ENCODE results near the gene ADCY10. TPM values are rescaled to one million over a fixed set of nuclear protein-coding genes. Genes with fewer than 3 reads are reported as not detected.
"Not testable (repeated sequence)": the region's sequence is repeated elsewhere in the genome, so short reads cannot be mapped to it uniquely, and the experiment has no call there.

The ADCY10 gene
- polyA plus RNA-seq, 1 donor from 2014 or later = 0.09 TPM

GRCh38 chr1:167836197-167836596 is 77.7 kb downstream of the ADCY10 start:
- Histone ChIP-seq H3K9ac (ENCODE audit: low read length) (no peak overlapping the region), H3K36me3 (ENCODE audit: insufficient read depth, low read length) (no peaks in the 10 kb centered on the region), H3K27me3 (ENCODE audit: insufficient read depth, low read depth, low read length) (no peaks in the 10 kb centered on the region), H4K20me1 (ENCODE audit: insufficient read depth) (no peaks in the 10 kb centered on the region), H3K27ac (ENCODE audit: low read length) (no peak overlapping the region), H3K79me2 (replicated peaks; ENCODE audit: insufficient read depth, low read length) (no peaks in the 10 kb centered on the region), H3K4me2 (ENCODE audit: low read length) (no peak overlapping the region), H3K4me3 (ENCODE audit: low read length) (no peak overlapping the region), H3F3A (ENCODE audit: insufficient read depth, low read length, poor library complexity, severe bottlenecking) (no peaks in the 10 kb centered on the region), H3K9me3 (ENCODE audit: low read length) (no peaks in the 10 kb centered on the region), H3K9me2 (ENCODE audit: insufficient read depth, low read length) (no peaks in the 10 kb centered on the region), H2AFZ (ENCODE audit: low read depth, low read length) (no peak overlapping the region)
- TF ChIP-seq RAD21 (conservative IDR thresholded peaks at IDR 0.05) (no peak), POLR2AphosphoS5 (IDR thresholded peaks at IDR 0.05) (no peak), EP300 (conservative IDR thresholded peaks at IDR 0.05; ENCODE audit: poor library complexity, severe bottlenecking) (no peak)

GRCh38 chr1:167833904-167834303 is 80.0 kb downstream of the ADCY10 start:
- no peaks in the 10 kb centered on the region for H3F3A ChIP-seq (ENCODE audit: insufficient read depth, low read length, poor library complexity, severe bottlenecking)
- H3K9me2 ChIP-seq (ENCODE audit: insufficient read depth, low read length) = no peaks in the 10 kb centered on the region
- no peaks in the 10 kb centered on the region for H3K27me3 ChIP-seq (ENCODE audit: insufficient read depth, low read depth, low read length)
- no peaks in the 10 kb centered on the region for H4K20me1 ChIP-seq (ENCODE audit: insufficient read depth)
- H3K36me3 ChIP-seq (ENCODE audit: insufficient read depth, low read length) = no peaks in the 10 kb centered on the region
- no peak overlapping the region for H3K4me2 ChIP-seq (ENCODE audit: low read length)
- no peak overlapping the region for H3K4me3 ChIP-seq (ENCODE audit: low read length)
- no peak overlapping the region for H3K27ac ChIP-seq (ENCODE audit: low read length)
- no peaks in the 10 kb centered on the region for H3K79me2 ChIP-seq (replicated peaks; ENCODE audit: insufficient read depth, low read length)
- H2AFZ ChIP-seq (ENCODE audit: low read depth, low read length) = no peak overlapping the region
- TF ChIP-seq CTCF (IDR thresholded peaks at IDR 0.05; ENCODE audit: poor library complexity, severe bottlenecking) (no peak), MXI1 (conservative IDR thresholded peaks at IDR 0.05; ENCODE audit: poor library complexity, severe bottlenecking) (no peak)
- H3K9ac ChIP-seq (ENCODE audit: low read length) = no peak overlapping the region
- no peaks in the 10 kb centered on the region for H3K9me3 ChIP-seq (ENCODE audit: low read length)

DNA sequence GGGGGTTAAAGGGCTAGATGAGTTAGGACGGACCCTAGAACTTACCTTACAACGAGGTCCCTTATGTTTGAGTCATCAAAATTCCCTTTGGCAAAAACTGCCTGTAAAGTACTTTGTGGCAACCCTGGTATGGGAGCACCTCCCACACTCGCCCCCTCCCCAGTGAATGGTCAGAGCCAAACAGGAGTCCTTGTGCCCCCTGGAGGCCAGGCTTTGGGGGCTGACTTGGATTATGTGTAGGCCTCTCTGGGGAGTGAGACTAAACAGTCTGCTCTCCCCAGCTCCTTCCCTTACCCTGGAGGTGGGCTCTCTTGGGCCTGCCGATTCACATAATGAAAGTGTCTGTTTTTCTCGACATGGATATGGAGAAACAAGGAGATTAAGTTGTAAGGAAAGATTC is 81.2 kb downstream of the ADCY10 start:
- H2AFZ ChIP-seq (ENCODE audit: low read depth, low read length) = no peak overlapping the region
- no peak overlapping the region for H3K27ac ChIP-seq (ENCODE audit: low read length)
- no peaks in the 10 kb centered on the region for H3K79me2 ChIP-seq (replicated peaks; ENCODE audit: insufficient read depth, low read length)
- H3F3A ChIP-seq (ENCODE audit: insufficient read depth, low read length, poor library complexity, severe bottlenecking) = no peaks in the 10 kb centered on the region
- H3K36me3 ChIP-seq (ENCODE audit: insufficient read depth, low read length) = no peaks in the 10 kb centered on the region
- no peaks in the 10 kb centered on the region for H3K9me2 ChIP-seq (ENCODE audit: insufficient read depth, low read length)
- H3K4me3 ChIP-seq (ENCODE audit: low read length) = no peak overlapping the region
- H3K4me2 ChIP-seq (ENCODE audit: low read length) = no peak overlapping the region
- H3K9ac ChIP-seq (ENCODE audit: low read length) = no peak overlapping the region
- no peaks in the 10 kb centered on the region for H3K27me3 ChIP-seq (ENCODE audit: insufficient read depth, low read depth, low read length)
- no peaks in the 10 kb centered on the region for H3K9me3 ChIP-seq (ENCODE audit: low read length)
- no peaks in the 10 kb centered on the region for H4K20me1 ChIP-seq (ENCODE audit: insufficient read depth)
- TF ChIP-seq RAD21 (conservative IDR thresholded peaks at IDR 0.05) (no peak), SMC3 (conservative IDR thresholded peaks at IDR 0.05; ENCODE audit: poor library complexity) (no peak), EZH2 (IDR thresholded peaks at IDR 0.05; ENCODE audit: borderline replicate concordance, insufficient read depth, low read length, poor library complexity, severe bottlenecking) (no peak), REST (IDR thresholded peaks at IDR 0.05; ENCODE audit: borderline replicate concordance) (no peak), CTCF (IDR thresholded peaks at IDR 0.05; ENCODE audit: poor library complexity, severe bottlenecking) (no peak), EP300 (conservative IDR thresholded peaks at IDR 0.05; ENCODE audit: poor library complexity, severe bottlenecking) (no peak), MXI1 (conservative IDR thresholded peaks at IDR 0.05; ENCODE audit: poor library complexity, severe bottlenecking) (no peak), TAF1 (IDR thresholded peaks at IDR 0.05; ENCODE audit: low read depth) (no peak), POLR2AphosphoS5 (IDR thresholded peaks at IDR 0.05) (no peak)

GRCh38 chr1:167830668-167831067 is 83.3 kb downstream of the ADCY10 start:
- H3K4me2 ChIP-seq (ENCODE audit: low read length); H3K36me3 ChIP-seq (ENCODE audit: insufficient read depth, low read length); H3K9ac ChIP-seq (ENCODE audit: low read length); H3F3A ChIP-seq (ENCODE audit: insufficient read depth, low read length, poor library complexity, severe bottlenecking); H3K9me3 ChIP-seq (ENCODE audit: low read length); H3K4me3 ChIP-seq (ENCODE audit: low read length); H2AFZ ChIP-seq (ENCODE audit: low read depth, low read length); H3K9me2 ChIP-seq (ENCODE audit: insufficient read depth, low read length); H3K27me3 ChIP-seq (ENCODE audit: insufficient read depth, low read depth, low read length); H3K27ac ChIP-seq (ENCODE audit: low read length); H4K20me1 ChIP-seq (ENCODE audit: insufficient read depth); H3K79me2 ChIP-seq (replicated peaks; ENCODE audit: insufficient read depth, low read length): not testable (repeated sequence)

All from neural cell (in vitro differentiated cells).